ENCODE results near the gene ABI3. TPM values are rescaled to one million over a fixed set of nuclear protein-coding genes. Genes with fewer than 3 reads are reported as not detected.

Gene ABI3
- total RNA-seq, 4 donors from 2014 or later = 1.5 to 8.8 (median 4.2) TPM

- Histone ChIP-seq H3K27me3 (peaks cover 0 to 56% (median 3%) of the 10 kb centered on the region in 4 donors), H3K27ac (no peak overlapping the region)
Observed at GRCh38 chr17:49231563-49231894, 21.0 kb downstream of the ABI3 start.

GRCh38 chr17:49234509-49235080 lies 24.1 kb downstream of the ABI3 start:
- H3K27ac ChIP-seq = no peak overlapping the region
- no peak overlapping the region for H3K4me3 ChIP-seq
- H3K36me3 ChIP-seq = no peaks in the 10 kb centered on the region
- H3K27me3 ChIP-seq = peaks cover 0 to 25% (median 3%) of the 10 kb centered on the region in 4 donors
- no peaks in the 10 kb centered on the region for H3K9me3 ChIP-seq
- TF ChIP-seq CTCF (IDR thresholded peaks at IDR 0.05) (no peak), POLR2A (IDR thresholded peaks at IDR 0.05) (no peak)
- DNase-seq = no peak
- intact Hi-C loops (cut with DNase I) = no loop called here
- peaks cover 9 to 21% (median 11%) of the 10 kb centered on the region in 3 donors for H3K4me1 ChIP-seq
- 83 to 84% methylated on average over 5 of the region's 5 CpGs for WGBS, 2 donors

More at GRCh38 chr17:49231563-49231894, 21.0 kb downstream of the ABI3 start:
- H3K4me3 ChIP-seq = peak overlapping the region in 1 of 4 donors; percentile 69
- no peak for DNase-seq
- no peak for TF ChIP-seq CTCF (IDR thresholded peaks at IDR 0.05)
- no peak for TF ChIP-seq POLR2A (IDR thresholded peaks at IDR 0.05)
- H3K36me3 ChIP-seq = no peaks in the 10 kb centered on the region
- peaks cover 9 to 28% (median 11%) of the 10 kb centered on the region in 3 donors for H3K4me1 ChIP-seq
- intact Hi-C loops (cut with DNase I) = no loop called here
- WGBS, 2 donors = 76 to 78% methylated on average over 7 of the region's 7 CpGs
- H3K9me3 ChIP-seq = no peaks in the 10 kb centered on the region

GRCh38 chr17:49235896-49236295 lies 25.4 kb downstream of the ABI3 start:
- Histone ChIP-seq H3K27me3 (peaks cover 0 to 12% (median 0%) of the 10 kb centered on the region in 4 donors), H3K4me1 (peaks cover 0 to 8% (median 0%) of the 10 kb centered on the region in 3 donors), H3K36me3 (no peaks in the 10 kb centered on the region), H3K9me3 (no peaks in the 10 kb centered on the region), H3K27ac (no peak overlapping the region), H3K4me3 (no peak overlapping the region)
- DNase-seq = no peak
- intact Hi-C loops (cut with DNase I) = no loop called here
- 75 to 100% methylated on average over 1 to 4 of the region's 4 CpGs for WGBS, 2 donors
- TF ChIP-seq CTCF (IDR thresholded peaks at IDR 0.05) (no peak), POLR2A (IDR thresholded peaks at IDR 0.05) (no peak)

GRCh38 chr17:49239963-49240362 lies 29.5 kb downstream of the ABI3 start:
- WGBS, 2 donors = 64 to 67% methylated on average over 1 of the region's 1 CpG
- H3K27ac ChIP-seq = no peak overlapping the region

GRCh38 chr17:49240619-49241018 lies 30.1 kb downstream of the ABI3 start:
- Histone ChIP-seq H3K36me3 (no peaks in the 10 kb centered on the region), H3K9me3 (no peaks in the 10 kb centered on the region), H3K27ac (no peak overlapping the region), H3K4me1 (no peaks in the 10 kb centered on the region), H3K27me3 (peaks cover 0 to 4% (median 0%) of the 10 kb centered on the region in 4 donors), H3K4me3 (no peak overlapping the region)
- intact Hi-C loops (cut with DNase I) = no loop called here
- no peak for DNase-seq
- 40 to 42% methylated on average over 1 of the region's 1 CpG for whole genome bisulfite sequencing, 2 donors
- no peak for TF ChIP-seq CTCF (IDR thresholded peaks at IDR 0.05)
- no peak for TF ChIP-seq POLR2A (IDR thresholded peaks at IDR 0.05)

More at GRCh38 chr17:49239963-49240362, 29.5 kb downstream of the ABI3 start:
- Histone ChIP-seq H3K9me3 (no peaks in the 10 kb centered on the region), H3K4me3 (no peak overlapping the region), H3K4me1 (no peaks in the 10 kb centered on the region), H3K27me3 (no peaks in the 10 kb centered on the region), H3K36me3 (no peaks in the 10 kb centered on the region)
- no peak for DNase-seq
- no peak for TF ChIP-seq POLR2A (IDR thresholded peaks at IDR 0.05)
- TF ChIP-seq CTCF (IDR thresholded peaks at IDR 0.05) = no peak
- intact Hi-C loops (cut with DNase I) = no loop called here

Data from esophagus squamous epithelium (tissue), 5 donors.